Measurements from ENCODE around the gene STX18. TPM values are rescaled to one million over a fixed set of nuclear protein-coding genes. Genes with fewer than 3 reads are reported as not detected.

The STX18 gene
- total and polyA plus RNA-seq, 2 experiments from 2014 or later = 15.9 to 18.1 TPM

- TF ChIP-seq, protein P1, sequence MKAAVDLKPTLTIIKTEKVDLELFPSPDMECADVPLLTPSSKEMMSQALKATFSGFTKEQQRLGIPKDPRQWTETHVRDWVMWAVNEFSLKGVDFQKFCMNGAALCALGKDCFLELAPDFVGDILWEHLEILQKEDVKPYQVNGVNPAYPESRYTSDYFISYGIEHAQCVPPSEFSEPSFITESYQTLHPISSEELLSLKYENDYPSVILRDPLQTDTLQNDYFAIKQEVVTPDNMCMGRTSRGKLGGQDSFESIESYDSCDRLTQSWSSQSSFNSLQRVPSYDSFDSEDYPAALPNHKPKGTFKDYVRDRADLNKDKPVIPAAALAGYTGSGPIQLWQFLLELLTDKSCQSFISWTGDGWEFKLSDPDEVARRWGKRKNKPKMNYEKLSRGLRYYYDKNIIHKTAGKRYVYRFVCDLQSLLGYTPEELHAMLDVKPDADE (IDR thresholded peaks at IDR 0.05) = no peak
- TF ChIP-seq STAT1 (IDR thresholded peaks at IDR 0.05; ENCODE audit: unreplicated experiment) = no peak
- TF ChIP-seq CTCF (conservative IDR thresholded peaks at IDR 0.05; ENCODE audit: low read depth in 2 of 2) = no peak
- TF ChIP-seq JUNB (IDR thresholded peaks at IDR 0.05; ENCODE audit: unreplicated experiment) = no peak
- TF ChIP-seq, protein P2, sequence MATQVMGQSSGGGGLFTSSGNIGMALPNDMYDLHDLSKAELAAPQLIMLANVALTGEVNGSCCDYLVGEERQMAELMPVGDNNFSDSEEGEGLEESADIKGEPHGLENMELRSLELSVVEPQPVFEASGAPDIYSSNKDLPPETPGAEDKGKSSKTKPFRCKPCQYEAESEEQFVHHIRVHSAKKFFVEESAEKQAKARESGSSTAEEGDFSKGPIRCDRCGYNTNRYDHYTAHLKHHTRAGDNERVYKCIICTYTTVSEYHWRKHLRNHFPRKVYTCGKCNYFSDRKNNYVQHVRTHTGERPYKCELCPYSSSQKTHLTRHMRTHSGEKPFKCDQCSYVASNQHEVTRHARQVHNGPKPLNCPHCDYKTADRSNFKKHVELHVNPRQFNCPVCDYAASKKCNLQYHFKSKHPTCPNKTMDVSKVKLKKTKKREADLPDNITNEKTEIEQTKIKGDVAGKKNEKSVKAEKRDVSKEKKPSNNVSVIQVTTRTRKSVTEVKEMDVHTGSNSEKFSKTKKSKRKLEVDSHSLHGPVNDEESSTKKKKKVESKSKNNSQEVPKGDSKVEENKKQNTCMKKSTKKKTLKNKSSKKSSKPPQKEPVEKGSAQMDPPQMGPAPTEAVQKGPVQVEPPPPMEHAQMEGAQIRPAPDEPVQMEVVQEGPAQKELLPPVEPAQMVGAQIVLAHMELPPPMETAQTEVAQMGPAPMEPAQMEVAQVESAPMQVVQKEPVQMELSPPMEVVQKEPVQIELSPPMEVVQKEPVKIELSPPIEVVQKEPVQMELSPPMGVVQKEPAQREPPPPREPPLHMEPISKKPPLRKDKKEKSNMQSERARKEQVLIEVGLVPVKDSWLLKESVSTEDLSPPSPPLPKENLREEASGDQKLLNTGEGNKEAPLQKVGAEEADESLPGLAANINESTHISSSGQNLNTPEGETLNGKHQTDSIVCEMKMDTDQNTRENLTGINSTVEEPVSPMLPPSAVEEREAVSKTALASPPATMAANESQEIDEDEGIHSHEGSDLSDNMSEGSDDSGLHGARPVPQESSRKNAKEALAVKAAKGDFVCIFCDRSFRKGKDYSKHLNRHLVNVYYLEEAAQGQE (IDR thresholded peaks at IDR 0.05; ENCODE audit: unreplicated experiment) = no peak
- TF ChIP-seq EZH2 (IDR thresholded peaks at IDR 0.05; ENCODE audit: low read depth, unreplicated experiment) = no peak
- no peak for TF ChIP-seq ZNF114 (CRISPR knock-in tag; IDR thresholded peaks at IDR 0.05)
- TF ChIP-seq EZH2phosphoT487 (IDR thresholded peaks at IDR 0.05; ENCODE audit: unreplicated experiment) = no peak
- no peak for TF ChIP-seq POLR2AphosphoS5 (IDR thresholded peaks at IDR 0.05; ENCODE audit: low read depth)
- TF ChIP-seq CREB1 (CRISPR knock-in tag; IDR thresholded peaks at IDR 0.05; ENCODE audit: low read depth) = no peak
- TF ChIP-seq ZNF331 (CRISPR knock-in tag; IDR thresholded peaks at IDR 0.05; ENCODE audit: low read depth) = no peak
- TF ChIP-seq NANOG (IDR thresholded peaks at IDR 0.05; ENCODE audit: borderline replicate concordance) = no peak
Observed at GRCh38 chr4:4407299-4408131, 134.3 kb downstream of the STX18 start (continued).
